ENCODE measurements around the gene ARHGEF38. TPM values are rescaled to one million over a fixed set of nuclear protein-coding genes. Genes with fewer than 3 reads are reported as not detected.

The ARHGEF38 gene
- polyA plus RNA-seq, 3 donors, result not detected

DNA sequence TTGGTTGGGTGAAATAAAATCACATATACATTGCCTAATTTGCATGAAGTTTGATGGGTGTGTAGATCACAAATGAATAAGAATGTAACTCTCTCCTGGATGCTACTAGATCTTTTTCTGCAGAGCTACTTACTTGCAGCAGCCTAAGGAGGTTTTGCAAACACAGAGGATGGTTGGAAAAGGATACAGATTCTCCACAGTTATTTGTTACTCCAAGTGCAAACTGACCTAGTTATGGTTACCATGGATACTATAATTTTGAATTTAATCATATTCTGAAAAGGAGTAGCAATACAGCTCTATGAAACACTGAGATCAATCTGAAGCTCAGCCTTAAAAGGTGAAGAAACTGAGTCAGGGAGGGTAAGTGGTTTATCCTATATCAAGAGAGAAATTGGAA lies 9.1 kb upstream of the ARHGEF38 start:
- H3K4me1 Mint-ChIP-seq, result no peaks in the 10 kb centered on the region
- intact Hi-C loops (cut with micrococcal nuclease), result no loop called here
- Histone ChIP-seq H3K79me2 (ENCODE audit: insufficient read depth, low read length) (no peaks in the 10 kb centered on the region), H3K9ac (ENCODE audit: insufficient read depth, low read length, poor library complexity, severe bottlenecking) (no peak overlapping the region), H4K20me1 (ENCODE audit: insufficient read depth, low read length) (no peaks in the 10 kb centered on the region), H3K9me3 (replicated peaks in 1 of 2; ENCODE audit: control insufficient read depth in 1 of 2, insufficient read depth in 1 of 2, low read length in 2 of 2) (no peaks in the 10 kb centered on the region), H3K4me1 (ENCODE audit: control insufficient read depth in 1 of 2, insufficient read depth in 2 of 2, low read length in 2 of 2) (no peaks in the 10 kb centered on the region), H2AFZ (ENCODE audit: insufficient read depth, low read depth, low read length, poor library complexity, severe bottlenecking) (no peak overlapping the region), H3K36me3 (replicated peaks in 1 of 2; ENCODE audit: control insufficient read depth in 1 of 2, insufficient read depth in 2 of 2, low read length in 2 of 2) (no peaks in the 10 kb centered on the region), H3K4me3 (replicated peaks in 1 of 3; ENCODE audit: low read depth in 2 of 3, low read length in 3 of 3) (no peak overlapping the region), H3K4me2 (replicated peaks; ENCODE audit: extremely low read depth, low read length, poor library complexity, severe bottlenecking) (no peak overlapping the region), H3K27me3 (ENCODE audit: control insufficient read depth in 2 of 2, insufficient read depth in 2 of 2, low read length in 2 of 2) (no peaks in the 10 kb centered on the region), H3K27ac (ENCODE audit: low read depth in 1 of 2, low read length in 2 of 2) (no peak overlapping the region)
- peaks cover 0 to 6% (median 0%) of the 10 kb centered on the region in 3 donors for H3K27me3 Mint-ChIP-seq (ENCODE audit: low read depth in 3 of 3)
- no peaks in the 10 kb centered on the region for H3K36me3 Mint-ChIP-seq
- no peak overlapping the region for H3K27ac Mint-ChIP-seq
- TF ChIP-seq, protein P1, sequence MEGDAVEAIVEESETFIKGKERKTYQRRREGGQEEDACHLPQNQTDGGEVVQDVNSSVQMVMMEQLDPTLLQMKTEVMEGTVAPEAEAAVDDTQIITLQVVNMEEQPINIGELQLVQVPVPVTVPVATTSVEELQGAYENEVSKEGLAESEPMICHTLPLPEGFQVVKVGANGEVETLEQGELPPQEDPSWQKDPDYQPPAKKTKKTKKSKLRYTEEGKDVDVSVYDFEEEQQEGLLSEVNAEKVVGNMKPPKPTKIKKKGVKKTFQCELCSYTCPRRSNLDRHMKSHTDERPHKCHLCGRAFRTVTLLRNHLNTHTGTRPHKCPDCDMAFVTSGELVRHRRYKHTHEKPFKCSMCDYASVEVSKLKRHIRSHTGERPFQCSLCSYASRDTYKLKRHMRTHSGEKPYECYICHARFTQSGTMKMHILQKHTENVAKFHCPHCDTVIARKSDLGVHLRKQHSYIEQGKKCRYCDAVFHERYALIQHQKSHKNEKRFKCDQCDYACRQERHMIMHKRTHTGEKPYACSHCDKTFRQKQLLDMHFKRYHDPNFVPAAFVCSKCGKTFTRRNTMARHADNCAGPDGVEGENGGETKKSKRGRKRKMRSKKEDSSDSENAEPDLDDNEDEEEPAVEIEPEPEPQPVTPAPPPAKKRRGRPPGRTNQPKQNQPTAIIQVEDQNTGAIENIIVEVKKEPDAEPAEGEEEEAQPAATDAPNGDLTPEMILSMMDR (IDR thresholded peaks at IDR 0.05), result no peak
- no peaks in the 10 kb centered on the region for H3K9me3 Mint-ChIP-seq
- no peak for DNase-seq
- H3K4me3 Mint-ChIP-seq, result no peak overlapping the region

DNA sequence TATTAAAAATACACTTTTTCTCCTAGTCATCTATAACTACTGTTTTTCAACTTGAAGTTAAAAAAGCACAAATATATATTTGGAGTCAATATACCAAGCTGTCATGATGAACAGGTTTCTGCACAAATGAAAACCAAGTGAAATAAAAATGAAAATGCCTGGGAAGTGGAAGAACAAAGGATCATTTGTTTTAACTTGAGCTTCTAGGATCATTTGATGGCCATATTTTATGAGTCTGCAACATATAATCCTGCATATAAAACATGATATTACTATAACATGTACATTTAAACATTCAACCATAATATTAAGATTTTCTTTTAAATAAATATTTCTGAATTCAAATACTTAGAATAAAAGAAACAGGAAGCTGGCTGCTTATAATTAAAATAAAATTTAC lies 8.5 kb upstream of the ARHGEF38 start:
- H3K4me3 Mint-ChIP-seq, result no peak overlapping the region
- Histone ChIP-seq H3K9me3 (replicated peaks in 1 of 2; ENCODE audit: control insufficient read depth in 1 of 2, insufficient read depth in 1 of 2, low read length in 2 of 2) (no peaks in the 10 kb centered on the region), H3K4me1 (ENCODE audit: control insufficient read depth in 1 of 2, insufficient read depth in 2 of 2, low read length in 2 of 2) (no peaks in the 10 kb centered on the region), H3K27me3 (ENCODE audit: control insufficient read depth in 2 of 2, insufficient read depth in 2 of 2, low read length in 2 of 2) (no peaks in the 10 kb centered on the region), H4K20me1 (ENCODE audit: insufficient read depth, low read length) (no peaks in the 10 kb centered on the region), H3K27ac (ENCODE audit: low read depth in 1 of 2, low read length in 2 of 2) (no peak overlapping the region), H3K9ac (ENCODE audit: insufficient read depth, low read length, poor library complexity, severe bottlenecking) (no peak overlapping the region), H2AFZ (ENCODE audit: insufficient read depth, low read depth, low read length, poor library complexity, severe bottlenecking) (no peak overlapping the region), H3K79me2 (ENCODE audit: insufficient read depth, low read length) (no peaks in the 10 kb centered on the region), H3K4me2 (replicated peaks; ENCODE audit: extremely low read depth, low read length, poor library complexity, severe bottlenecking) (no peak overlapping the region), H3K4me3 (replicated peaks in 1 of 3; ENCODE audit: low read depth in 2 of 3, low read length in 3 of 3) (no peak overlapping the region), H3K36me3 (replicated peaks in 1 of 2; ENCODE audit: control insufficient read depth in 1 of 2, insufficient read depth in 2 of 2, low read length in 2 of 2) (no peaks in the 10 kb centered on the region)
- no peak overlapping the region for H3K27ac Mint-ChIP-seq
- TF ChIP-seq, protein P1 (IDR thresholded peaks at IDR 0.05), result no peak
- DNase-seq, result no peak
- H3K9me3 Mint-ChIP-seq, result no peaks in the 10 kb centered on the region
- intact Hi-C loops (cut with micrococcal nuclease), result no loop called here
- H3K4me1 Mint-ChIP-seq, result no peaks in the 10 kb centered on the region
- peaks cover 0 to 6% (median 0%) of the 10 kb centered on the region in 3 donors for H3K27me3 Mint-ChIP-seq (ENCODE audit: low read depth in 3 of 3)
- no peaks in the 10 kb centered on the region for H3K36me3 Mint-ChIP-seq

All from CD14-positive monocyte (primary cell).